Bronchial epithelial cell (primary cell): Measurements from ENCODE around the gene GPRC5C. TPM values are rescaled to one million over a fixed set of nuclear protein-coding genes. Genes with fewer than 3 reads are reported as not detected.

Source experiments
- DNase-seq: peaks from one replicate; pipeline ENCODE4 v3.0.0-alpha.2; 2010; ENCODE audit warnings: low read depth
- FAIRE-seq: peaks from 2 replicates; lab custom pipeline; 2011; peaks lifted over from hg19 to GRCh38; lab: Jason Lieb, UNC
- H3K27me3 ChIP-seq: 2 replicates; pipeline ENCODE4 v1.5.1; 2011; ENCODE audit warnings: low read length; ENCODE audit not compliant: control insufficient read depth, insufficient read depth
- H3K36me3 ChIP-seq: 2 replicates; pipeline ENCODE4 v1.5.1; 2011; ENCODE audit warnings: low read length; ENCODE audit not compliant: control insufficient read depth, insufficient read depth
- H3K4me3 ChIP-seq: 2 replicates; pipeline ENCODE4 v1.5.1; 2011; ENCODE audit warnings: mild to moderate bottlenecking, low read depth, low read length, control low read depth
- total RNA-seq: library from RNA; depleted of rRNA; stranded (reverse); fragments of >200 nt; gene quantifications from 2 replicates; pipeline ENCODE4 v1.2.1, GENCODE V29; 2014
- TF ChIP-seq, protein P1 (sequence below): IDR thresholded peaks from 2 replicates; pipeline ENCODE4 v1.5.1; 2011; ENCODE audit warnings: mild to moderate bottlenecking, moderate library complexity, low read length, control low read depth, inconsistent platforms; ENCODE audit not compliant: insufficient read depth, severe bottlenecking

Gene GPRC5C
- total RNA-seq, 1 donor from 2014 or later, result 15.5 TPM

DNA sequence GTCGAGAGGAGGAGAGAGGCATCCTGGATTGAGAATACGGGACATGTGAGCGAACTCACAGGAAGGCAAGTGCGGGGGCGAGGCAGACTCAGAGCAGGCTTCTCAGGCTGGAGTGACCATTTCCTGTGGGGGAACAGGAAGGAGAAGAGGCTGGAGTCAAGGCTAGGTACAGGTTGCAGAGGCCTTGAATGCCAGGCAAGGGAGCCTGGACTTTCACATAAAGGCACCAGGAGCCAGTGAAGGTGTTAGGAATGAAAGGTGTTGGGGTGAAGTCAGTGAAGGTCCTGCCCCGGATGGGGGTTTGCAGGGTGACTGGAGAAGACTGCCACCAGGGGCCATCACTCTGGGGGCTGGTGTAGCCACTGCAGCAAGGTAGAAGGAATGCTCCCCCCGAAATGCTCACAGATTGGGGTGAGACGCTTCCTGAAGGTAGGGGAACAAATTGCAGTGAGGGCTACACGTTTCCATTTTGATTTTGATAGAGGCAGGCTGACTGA lies 5.3 kb upstream of the GPRC5C start:
- Histone ChIP-seq H3K27me3 (no peaks in the 10 kb centered on the region), H3K4me3 (no peak overlapping the region), H3K36me3 (no peaks in the 10 kb centered on the region)
- TF ChIP-seq, protein P1, sequence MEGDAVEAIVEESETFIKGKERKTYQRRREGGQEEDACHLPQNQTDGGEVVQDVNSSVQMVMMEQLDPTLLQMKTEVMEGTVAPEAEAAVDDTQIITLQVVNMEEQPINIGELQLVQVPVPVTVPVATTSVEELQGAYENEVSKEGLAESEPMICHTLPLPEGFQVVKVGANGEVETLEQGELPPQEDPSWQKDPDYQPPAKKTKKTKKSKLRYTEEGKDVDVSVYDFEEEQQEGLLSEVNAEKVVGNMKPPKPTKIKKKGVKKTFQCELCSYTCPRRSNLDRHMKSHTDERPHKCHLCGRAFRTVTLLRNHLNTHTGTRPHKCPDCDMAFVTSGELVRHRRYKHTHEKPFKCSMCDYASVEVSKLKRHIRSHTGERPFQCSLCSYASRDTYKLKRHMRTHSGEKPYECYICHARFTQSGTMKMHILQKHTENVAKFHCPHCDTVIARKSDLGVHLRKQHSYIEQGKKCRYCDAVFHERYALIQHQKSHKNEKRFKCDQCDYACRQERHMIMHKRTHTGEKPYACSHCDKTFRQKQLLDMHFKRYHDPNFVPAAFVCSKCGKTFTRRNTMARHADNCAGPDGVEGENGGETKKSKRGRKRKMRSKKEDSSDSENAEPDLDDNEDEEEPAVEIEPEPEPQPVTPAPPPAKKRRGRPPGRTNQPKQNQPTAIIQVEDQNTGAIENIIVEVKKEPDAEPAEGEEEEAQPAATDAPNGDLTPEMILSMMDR, result no peak
- peak; percentile 10 for DNase-seq
- FAIRE-seq, result no peak

DNA sequence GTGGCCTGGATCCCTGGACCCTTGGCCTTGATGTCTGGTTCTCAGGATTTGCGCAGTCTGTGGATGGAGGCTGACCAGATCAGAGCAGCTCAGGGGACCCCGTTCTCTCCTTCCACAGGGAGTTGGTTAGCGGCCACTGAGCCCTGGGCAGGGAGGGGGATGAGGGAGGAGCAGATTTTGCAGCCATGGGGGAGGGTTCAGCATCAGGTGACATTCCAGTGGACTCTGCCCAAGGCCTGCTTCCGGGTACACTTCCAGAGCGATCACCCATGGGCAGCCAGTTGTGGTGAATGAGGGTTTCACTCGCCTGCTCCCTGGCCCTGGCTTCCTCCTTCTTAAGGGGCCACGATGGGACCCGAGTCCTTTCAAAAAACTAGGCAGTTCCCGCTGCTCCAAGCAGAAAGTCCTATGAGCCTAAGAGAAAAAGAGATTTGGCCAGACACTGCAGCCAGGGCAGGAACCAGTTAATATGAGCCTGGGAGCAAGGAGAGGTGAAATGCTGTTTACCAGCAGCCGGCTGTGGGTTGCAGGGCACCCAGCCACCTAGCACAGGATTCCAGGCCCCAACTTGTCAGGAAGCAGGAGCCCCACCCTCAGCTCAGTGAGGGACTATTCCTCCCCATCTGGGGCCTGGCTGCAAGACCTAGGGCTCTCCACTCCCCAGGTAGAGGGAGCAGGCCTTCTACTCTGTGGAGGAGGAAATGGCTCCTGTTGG lies 4.7 kb upstream of the GPRC5C start:
- H3K36me3 ChIP-seq, result no peaks in the 10 kb centered on the region
- FAIRE-seq (no peak), DNase-seq (peak; percentile 64)
- no peaks in the 10 kb centered on the region for H3K27me3 ChIP-seq
- TF ChIP-seq, protein P1, result no peak
- no peak overlapping the region for H3K4me3 ChIP-seq

DNA sequence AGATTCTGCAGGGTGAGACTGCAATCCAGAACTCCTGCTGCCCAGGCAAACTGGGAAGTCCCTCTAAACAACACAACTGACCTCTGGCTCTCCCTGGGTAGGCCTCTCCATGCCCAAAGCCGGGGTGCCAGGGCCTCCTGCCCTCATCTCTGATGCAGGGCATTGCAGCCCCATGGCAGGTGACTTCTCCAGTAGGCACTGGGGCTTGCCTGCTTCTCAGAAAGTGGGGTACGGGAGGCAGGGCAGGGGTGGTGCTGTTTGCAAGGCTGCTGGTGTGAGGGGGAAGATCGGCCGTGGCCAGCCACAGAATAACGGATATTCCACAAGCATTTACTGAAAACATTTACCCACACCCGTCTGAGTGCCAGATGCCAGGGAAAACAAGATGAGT lies 4.1 kb upstream of the GPRC5C start:
- no peak for DNase-seq
- H3K36me3 ChIP-seq, result no peaks in the 10 kb centered on the region
- H3K27me3 ChIP-seq, result no peaks in the 10 kb centered on the region
- H3K4me3 ChIP-seq, result no peak overlapping the region
- TF ChIP-seq, protein P1, result no peak
- FAIRE-seq, result no peak

DNA sequence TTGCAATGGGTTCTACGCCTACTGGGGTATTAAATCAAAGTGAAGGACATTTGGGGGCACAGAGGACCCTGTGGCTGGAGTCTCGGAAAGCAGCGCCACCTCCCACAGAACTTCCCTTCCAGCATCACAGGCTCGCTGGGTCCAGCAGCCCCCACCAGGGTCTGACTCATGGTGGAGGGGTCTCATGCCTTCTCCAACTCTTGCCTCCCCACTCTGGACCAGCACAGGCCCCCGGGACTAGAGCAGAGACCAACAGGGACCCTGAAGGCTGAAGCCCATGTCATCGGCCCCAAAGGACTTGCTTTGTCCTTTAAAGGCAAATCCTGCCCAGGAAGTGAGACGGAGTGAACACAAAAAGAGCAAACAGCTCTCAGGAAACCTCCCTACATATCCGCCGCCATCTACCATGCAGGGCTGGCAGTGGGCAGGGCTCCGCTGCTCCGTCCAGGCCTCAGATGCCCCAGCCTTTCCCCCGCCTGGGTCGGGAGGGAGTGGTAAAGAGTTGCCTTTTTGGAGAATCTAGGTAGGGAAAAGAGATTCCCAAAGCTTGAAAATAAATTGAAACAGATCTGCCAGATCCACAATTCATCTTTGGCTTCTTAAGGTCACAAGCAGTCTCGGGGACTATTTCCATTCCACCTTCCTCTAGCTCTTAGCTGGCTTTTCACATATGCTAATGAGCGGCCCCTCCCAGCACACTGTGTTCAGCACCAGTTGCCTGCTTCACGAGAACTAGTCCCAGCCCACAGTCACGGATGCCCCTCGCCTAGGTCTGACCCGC lies 2.1 kb upstream of the GPRC5C start:
- Histone ChIP-seq H3K4me3 (peak overlapping the region; percentile 69), H3K36me3 (peaks cover 1% of the 10 kb centered on the region), H3K27me3 (no peaks in the 10 kb centered on the region)
- FAIRE-seq, result no peak
- peak; percentile 13 for DNase-seq
- TF ChIP-seq, protein P1, result no peak

DNA sequence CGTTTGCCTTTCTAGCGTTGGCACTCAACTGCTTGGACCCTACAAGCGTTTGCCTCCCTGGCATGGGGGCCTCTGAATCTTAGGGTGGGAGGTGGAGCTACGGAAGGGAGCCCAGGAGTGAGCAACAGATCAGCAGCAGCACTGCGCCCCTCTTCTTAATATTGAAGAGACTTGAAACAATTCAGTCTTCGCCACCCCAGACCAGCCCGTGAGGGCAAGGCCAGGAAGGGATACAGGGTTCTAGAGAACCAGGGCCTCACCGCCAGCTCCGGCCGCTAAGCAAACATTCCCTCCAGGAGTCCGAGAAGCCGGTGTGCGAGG lies 1.5 kb upstream of the GPRC5C start:
- DNase-seq, result no peak
- no peak for FAIRE-seq
- no peaks in the 10 kb centered on the region for H3K27me3 ChIP-seq

More for the DNA sequence above, 1.5 kb upstream of the GPRC5C start:
- TF ChIP-seq, protein P1, result no peak
- H3K36me3 ChIP-seq, result peaks cover 1% of the 10 kb centered on the region
- peak overlapping the region; percentile 69 for H3K4me3 ChIP-seq
